GM19023 (cell line): ENCODE results near the gene PCSK6.
"Not testable (repeated sequence)": the region's sequence is repeated elsewhere in the genome, so short reads cannot be mapped to it uniquely, and the experiment has no call there.

ENCODE experiments used
- ATAC-seq: cut with Tn5 transposase; IDR thresholded peaks from one replicate; pipeline ENCODE4 v1.9.1; 2021; ENCODE audit warnings: mild to moderate bottlenecking, moderate library complexity; ENCODE audit not compliant: unreplicated experiment

The PCSK6 gene

GRCh38 chr15:101386006-101386405 lies 103.5 kb downstream of the PCSK6 start:
- ATAC-seq: no peak

- ATAC-seq: no peak
Measured at GRCh38 chr15:101384276-101384675, 105.2 kb downstream of the PCSK6 start.

GRCh38 chr15:101382544-101382943 lies 107.0 kb downstream of the PCSK6 start:
- ATAC-seq: no peak

- no peak for ATAC-seq
Measured at GRCh38 chr15:101381671-101382212, 107.8 kb downstream of the PCSK6 start.

GRCh38 chr15:101380146-101380545 lies 109.4 kb downstream of the PCSK6 start:
- ATAC-seq: no peak

GRCh38 chr15:101379647-101380046 lies 109.9 kb downstream of the PCSK6 start:
- ATAC-seq: no peak

- no peak for ATAC-seq
Measured at GRCh38 chr15:101378879-101379278, 110.6 kb downstream of the PCSK6 start.

GRCh38 chr15:101378171-101378755 lies 111.2 kb downstream of the PCSK6 start:
- ATAC-seq: no peak

GRCh38 chr15:101376615-101377395 lies 112.7 kb downstream of the PCSK6 start:
- no peak for ATAC-seq

- not testable (repeated sequence) for ATAC-seq
Measured at GRCh38 chr15:101375006-101375405, 114.5 kb downstream of the PCSK6 start.

GRCh38 chr15:101374326-101374725 lies 115.2 kb downstream of the PCSK6 start:
- no peak for ATAC-seq

- ATAC-seq: no peak
Measured at GRCh38 chr15:101373577-101373976, 115.9 kb downstream of the PCSK6 start.

GRCh38 chr15:101372960-101373525 lies 116.5 kb downstream of the PCSK6 start:
- ATAC-seq: no peak

GRCh38 chr15:101372149-101372577 lies 117.3 kb downstream of the PCSK6 start:
- ATAC-seq: no peak

- no peak for ATAC-seq
Measured at GRCh38 chr15:101371519-101371918, 118.0 kb downstream of the PCSK6 start.

GRCh38 chr15:101371081-101371480 lies 118.4 kb downstream of the PCSK6 start:
- no peak for ATAC-seq

GRCh38 chr15:101370330-101371024 lies 119.0 kb downstream of the PCSK6 start:
- no peak for ATAC-seq

GRCh38 chr15:101369676-101370075 lies 119.8 kb downstream of the PCSK6 start:
- ATAC-seq: no peak

- no peak for ATAC-seq
Measured at GRCh38 chr15:101368861-101369642, 120.5 kb downstream of the PCSK6 start.

GRCh38 chr15:101368086-101368780 lies 121.3 kb downstream of the PCSK6 start:
- ATAC-seq: no peak
